HG03558 (cell line): Measurements from ENCODE around the gene RSF1.

ENCODE experiments used
- ATAC-seq: cut with Tn5 transposase; IDR thresholded peaks from one replicate; pipeline ENCODE4 v1.9.1; 2021; ENCODE audit warnings: moderate number of reproducible peaks; ENCODE audit not compliant: unreplicated experiment; ENCODE audit errors: extremely low read depth

Gene RSF1

GRCh38 chr11:77750394-77751156 lies 69.9 kb downstream of the RSF1 start:
- no peak for ATAC-seq

GRCh38 chr11:77749232-77749631 lies 71.3 kb downstream of the RSF1 start:
- no peak for ATAC-seq

GRCh38 chr11:77748266-77748665 lies 72.3 kb downstream of the RSF1 start:
- no peak for ATAC-seq

- ATAC-seq, result no peak
Observed at GRCh38 chr11:77747381-77747969, 73.0 kb downstream of the RSF1 start.

GRCh38 chr11:77736473-77736872 lies 84.0 kb downstream of the RSF1 start:
- ATAC-seq, result no peak

- ATAC-seq, result no peak
Observed at GRCh38 chr11:77734890-77735289, 85.6 kb downstream of the RSF1 start.

- no peak for ATAC-seq
Observed at GRCh38 chr11:77732143-77732542, 88.4 kb downstream of the RSF1 start.

GRCh38 chr11:77730789-77731188 lies 89.7 kb downstream of the RSF1 start:
- ATAC-seq, result no peak

- no peak for ATAC-seq
Observed at GRCh38 chr11:77729063-77729462, 91.5 kb downstream of the RSF1 start.

GRCh38 chr11:77728203-77728786 lies 92.2 kb downstream of the RSF1 start:
- no peak for ATAC-seq

GRCh38 chr11:77726524-77726923 lies 94.0 kb downstream of the RSF1 start:
- no peak for ATAC-seq

- ATAC-seq, result no peak
Observed at GRCh38 chr11:77725433-77725832, 95.1 kb downstream of the RSF1 start.

- ATAC-seq, result no peak
Observed at GRCh38 chr11:77724636-77725035, 95.9 kb downstream of the RSF1 start.

GRCh38 chr11:77723024-77723423 lies 97.5 kb downstream of the RSF1 start:
- ATAC-seq, result no peak

GRCh38 chr11:77710358-77710757 lies 110.2 kb downstream of the RSF1 start:
- ATAC-seq, result no peak

GRCh38 chr11:77705876-77706579 lies 114.5 kb downstream of the RSF1 start:
- no peak for ATAC-seq

GRCh38 chr11:77705195-77705875 lies 115.2 kb downstream of the RSF1 start:
- no peak for ATAC-seq

GRCh38 chr11:77704029-77704428 lies 116.5 kb downstream of the RSF1 start:
- ATAC-seq, result no peak

- ATAC-seq, result no peak
Observed at GRCh38 chr11:77699425-77699824, 121.1 kb downstream of the RSF1 start.

GRCh38 chr11:77698896-77699295 lies 121.6 kb downstream of the RSF1 start:
- ATAC-seq, result no peak

GRCh38 chr11:77697865-77698264 lies 122.7 kb downstream of the RSF1 start:
- no peak for ATAC-seq
